SIG-M5 (cell line): ENCODE measurements around the gene HHAT.

Source experiments
- DNase-seq: peaks from one replicate; lab custom pipeline; 2025; lab: John Stamatoyannopoulos, UW

Gene HHAT

DNA sequence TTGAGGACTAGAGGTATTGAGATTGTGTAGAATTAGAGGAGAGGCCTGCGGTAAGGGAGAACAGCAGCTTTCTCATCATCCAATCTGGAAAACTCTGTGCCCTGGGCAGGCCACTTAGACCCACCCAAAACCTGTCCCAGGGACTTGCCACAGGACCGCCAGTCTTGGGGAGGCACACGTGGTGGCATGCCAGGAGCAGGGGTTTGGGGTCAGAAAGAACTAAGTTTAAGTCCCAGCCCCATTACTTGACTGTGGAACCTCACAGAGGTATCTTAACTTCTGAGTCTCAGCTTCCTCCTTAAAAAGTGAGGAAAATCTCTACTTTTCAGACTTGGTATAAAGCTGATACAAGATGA, 356.6 kb downstream of the HHAT start:
- DNase-seq: no peak

DNA sequence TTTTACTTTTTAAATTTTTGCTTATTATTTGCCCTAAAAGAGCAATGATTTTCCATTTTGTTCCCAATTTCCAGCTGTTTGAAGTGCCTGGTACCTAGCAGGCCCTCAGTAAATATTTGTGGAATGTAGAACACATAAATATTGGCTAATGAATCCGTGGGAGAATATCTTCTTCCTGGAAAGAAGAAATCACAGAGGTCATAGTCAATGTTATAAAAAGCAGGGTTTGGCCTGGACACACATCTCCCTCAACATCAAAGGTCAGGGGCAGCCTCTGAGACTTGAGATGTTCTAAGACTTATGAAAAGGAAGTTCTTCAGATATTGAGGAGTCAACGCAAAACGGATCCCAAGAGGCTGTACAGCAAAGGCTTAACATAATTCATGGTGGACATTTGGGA, 358.1 kb downstream of the HHAT start:
- no peak for DNase-seq

DNA sequence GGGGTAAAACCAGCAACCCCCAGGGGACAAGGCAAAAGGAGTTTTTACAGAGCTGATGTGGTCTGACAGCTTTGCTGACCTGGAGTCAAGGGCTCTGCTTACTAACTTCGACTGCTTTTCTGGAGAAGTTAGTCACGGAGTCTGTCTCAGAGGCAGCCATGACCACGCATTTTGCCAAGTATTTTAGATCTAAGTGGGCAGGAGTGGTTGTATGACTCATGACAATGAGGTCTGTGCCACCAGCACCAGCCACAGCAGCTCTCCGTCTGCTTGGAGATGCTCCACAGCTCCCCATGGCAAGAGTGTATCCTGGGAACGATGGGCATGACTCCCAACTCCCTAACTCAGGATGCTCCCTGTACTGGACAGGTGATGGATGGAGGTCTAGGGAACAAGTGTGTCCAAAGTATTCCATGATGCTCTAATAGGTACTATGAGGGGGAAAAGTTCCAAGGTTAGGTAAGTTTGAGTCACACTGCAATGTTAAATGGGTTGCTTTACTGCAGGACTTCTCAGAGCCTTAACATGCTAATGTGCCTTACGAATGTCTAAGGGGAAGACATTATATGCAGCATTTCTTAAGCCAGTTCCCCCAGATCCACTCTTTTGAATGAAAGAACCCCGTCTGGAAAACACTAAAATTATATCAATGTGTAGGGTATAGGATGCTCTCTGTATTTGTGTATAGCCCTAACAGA, 359.0 kb downstream of the HHAT start:
- no peak for DNase-seq

DNA sequence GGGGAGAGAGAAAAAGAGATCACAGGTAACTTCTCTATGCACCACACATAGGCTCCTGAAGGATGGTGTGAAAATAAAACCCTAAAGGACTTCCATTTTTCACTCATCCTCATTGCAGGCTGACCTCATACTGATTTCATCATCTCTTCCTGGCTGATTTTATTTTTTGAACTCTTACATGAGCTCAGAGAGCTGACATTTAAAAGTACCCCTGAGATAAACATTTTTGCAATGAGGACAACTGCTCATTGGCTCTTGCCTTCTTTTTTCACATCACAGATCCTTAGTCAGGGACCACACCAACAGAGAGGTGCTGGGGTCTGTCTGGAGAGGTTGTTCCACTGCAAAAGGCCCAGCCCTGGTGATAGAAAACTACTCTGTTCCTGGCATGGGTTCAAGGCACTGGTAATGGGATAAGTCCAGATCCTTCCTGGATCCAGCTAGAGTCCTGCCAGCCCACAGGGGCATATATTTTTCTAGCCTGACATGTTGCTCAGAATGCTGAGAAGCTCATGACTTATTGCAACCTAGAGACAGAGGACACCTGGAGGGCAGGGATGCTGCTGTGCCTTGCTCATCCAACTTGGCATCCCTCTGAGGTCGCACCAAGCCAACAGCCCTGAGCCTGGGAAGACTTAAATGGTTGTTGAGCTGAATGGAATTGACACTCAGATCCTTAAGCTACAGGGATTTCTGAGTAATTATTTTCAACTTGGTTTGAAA, 360.0 kb downstream of the HHAT start:
- DNase-seq: no peak

DNA sequence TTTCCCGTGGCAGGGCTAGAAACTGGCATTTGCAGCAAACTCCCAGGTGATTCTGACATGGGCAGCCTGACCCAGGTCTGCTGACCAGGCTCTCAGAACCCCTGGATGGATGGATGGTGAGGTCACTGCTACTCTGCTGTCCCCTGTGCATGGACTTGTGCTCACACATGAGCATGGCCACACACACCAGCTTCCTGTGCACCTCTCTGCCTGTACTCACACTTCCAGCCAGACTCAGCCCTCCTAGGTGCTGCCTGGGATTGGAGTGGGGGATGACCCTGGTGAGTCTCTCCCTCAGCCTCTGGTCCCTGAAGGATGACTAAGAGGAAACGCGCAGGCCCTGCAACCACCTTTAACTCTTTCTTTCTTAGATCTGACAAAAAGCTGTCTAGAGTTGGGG, 361.1 kb downstream of the HHAT start:
- no peak for DNase-seq

DNA sequence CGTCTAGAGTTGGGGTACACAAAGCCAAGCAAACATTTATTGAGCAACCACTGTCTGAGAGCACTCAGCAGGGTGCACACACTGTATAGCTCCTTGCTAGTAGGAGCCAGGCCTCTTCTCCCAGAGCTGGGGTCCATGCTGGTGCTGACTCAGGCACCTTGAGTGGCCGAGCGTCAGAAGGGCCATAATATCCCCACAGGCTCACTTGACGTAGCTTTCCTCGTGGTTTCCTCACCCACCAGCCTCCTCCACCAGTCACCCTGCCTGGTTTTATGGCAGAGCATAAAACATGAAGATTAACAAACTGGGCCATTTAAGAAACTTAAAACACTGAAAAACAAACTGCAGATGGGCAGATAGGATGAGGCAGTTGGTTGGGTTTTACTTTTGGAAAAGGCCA, 361.5 kb downstream of the HHAT start:
- no peak for DNase-seq

DNA sequence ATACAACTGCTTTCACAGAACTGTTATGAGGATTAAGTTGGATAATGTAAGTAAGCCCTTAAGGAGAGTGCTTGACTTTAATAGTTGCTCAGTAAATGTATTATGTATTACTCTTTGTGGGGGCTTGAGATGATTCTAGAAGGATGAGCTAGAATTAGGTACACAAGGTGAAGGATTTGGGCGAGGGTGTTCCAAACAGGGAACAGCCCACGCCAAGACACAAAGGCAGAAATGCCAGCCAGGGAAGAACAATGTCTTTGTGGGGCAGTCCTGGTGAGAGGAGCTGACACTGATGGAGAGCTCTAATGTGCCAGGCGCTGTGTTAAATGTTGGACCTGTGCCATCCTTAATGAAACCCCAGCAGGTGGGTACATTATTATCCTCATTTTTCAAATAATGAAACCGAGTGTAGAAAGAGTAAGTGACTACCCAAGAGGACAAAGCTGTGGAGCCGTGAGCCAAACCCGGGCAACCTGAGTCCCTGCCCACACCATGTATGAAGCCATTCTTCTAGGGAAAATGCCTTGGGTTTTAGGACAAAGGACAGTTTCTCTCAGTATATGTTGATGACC, 362.4 kb downstream of the HHAT start:
- no peak for DNase-seq

DNA sequence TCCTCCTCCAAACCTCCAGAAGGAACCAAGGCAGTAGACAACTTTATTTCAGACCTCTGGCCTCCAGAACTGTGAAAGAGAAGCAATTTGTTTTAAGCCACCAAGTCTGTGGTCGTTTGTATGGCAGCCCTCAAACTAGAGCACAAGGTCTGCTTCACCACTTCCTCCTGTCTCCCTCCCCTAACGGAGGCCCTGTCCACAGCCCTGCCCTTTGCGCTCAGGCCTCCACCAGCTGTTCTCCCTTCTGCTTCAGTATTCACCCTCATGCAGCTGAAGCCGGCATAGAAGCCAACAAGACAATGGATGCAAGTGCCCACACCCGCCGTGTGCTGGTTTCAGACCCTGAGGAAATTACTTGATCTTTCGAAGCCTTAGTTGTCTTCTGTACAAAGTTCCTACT, 364.1 kb downstream of the HHAT start:
- no peak for DNase-seq

DNA sequence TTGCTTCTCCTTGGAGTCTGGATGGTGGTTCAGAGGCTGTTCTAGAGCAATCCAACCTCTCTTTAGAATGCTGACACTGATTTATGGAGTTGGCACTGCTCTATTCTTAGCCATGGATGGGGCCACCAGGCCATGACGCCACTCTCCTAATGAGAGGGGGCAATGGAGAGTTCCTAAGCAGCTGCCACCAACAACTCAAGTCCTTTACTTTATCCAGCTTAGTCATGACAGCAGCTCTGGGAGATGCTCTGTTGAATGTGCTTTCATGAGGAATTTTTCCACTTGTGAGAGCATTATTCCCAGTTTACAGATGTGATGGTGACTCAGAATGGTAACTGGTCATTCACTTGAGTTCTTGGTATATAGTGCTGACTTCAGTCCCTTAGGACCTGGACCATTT, 366.3 kb downstream of the HHAT start:
- no peak for DNase-seq

DNA sequence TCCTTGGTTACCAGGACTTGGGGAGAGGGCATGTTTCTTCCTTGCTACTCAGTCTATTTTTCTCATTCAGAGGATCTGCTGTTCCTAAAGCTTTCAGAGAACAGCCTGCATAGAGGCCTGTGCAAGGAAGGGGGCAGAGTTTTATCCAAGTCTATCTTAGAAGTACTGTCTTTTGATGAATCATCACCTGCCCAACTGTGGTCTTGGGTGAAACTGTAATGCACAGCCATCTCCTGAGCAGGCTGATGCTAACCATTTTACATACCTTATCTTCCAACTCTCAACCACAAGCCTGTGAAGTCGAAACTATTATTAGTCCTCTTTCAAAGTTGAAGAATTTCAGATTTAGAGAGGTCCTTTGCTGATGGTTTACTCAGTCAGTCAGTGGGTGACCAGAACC, 368.0 kb downstream of the HHAT start:
- DNase-seq: no peak

DNA sequence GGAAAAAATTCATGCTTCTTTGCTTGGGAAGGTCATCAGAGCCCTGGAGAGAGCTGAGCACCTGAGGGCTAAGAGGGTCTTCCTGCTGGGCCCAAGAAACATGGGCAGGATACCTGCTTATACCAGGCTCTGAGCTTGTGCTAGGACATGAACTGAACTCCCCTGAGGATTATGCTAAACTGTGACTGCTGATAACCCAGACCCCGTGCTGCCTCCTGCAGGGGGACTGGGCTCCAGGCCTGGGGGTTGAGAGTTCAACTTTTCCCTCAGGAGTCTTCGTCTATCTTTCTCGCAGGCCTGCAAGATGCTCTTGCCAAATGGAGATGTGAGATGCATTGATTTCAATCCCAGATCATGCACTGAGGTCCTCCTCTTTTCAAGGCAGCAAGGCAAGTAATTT, 368.5 kb downstream of the HHAT start:
- DNase-seq: no peak

DNA sequence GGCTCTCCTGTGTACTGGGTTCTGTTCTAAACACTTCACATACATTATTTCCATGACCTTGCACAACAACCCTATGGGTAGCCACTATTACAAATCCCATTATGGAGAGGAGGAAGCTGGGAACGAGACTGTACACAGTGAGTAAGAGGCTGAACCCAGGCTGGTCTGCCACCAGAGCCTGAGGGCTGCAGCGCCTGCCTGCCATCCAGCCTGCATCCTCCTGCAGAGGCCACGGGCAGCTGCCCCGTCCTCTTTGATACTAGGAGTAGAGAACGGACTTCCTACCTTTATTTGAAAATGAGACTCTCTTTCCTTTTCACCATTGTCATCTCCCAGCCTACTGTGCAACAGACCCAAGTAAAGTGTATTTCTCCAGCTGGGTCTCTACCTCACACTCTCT, 370.0 kb downstream of the HHAT start:
- DNase-seq: no peak

DNA sequence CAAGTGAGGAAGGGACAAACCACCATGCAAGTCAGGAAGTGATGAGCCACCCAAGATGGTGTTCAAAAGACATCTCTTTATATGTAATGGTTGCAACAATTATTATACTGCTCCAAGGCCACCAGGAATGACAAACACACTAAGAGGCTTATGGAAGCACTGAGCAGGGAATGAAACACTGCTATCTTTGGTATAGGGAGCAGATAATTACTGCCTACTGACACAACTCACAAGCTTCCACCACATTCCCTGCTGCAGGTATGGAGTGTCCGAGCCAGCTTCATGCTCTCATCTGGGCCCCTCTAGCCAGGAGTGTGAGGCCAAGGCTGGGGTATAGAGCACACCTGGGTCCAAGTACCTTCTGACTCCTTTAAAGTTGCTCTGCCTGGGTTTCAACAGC, 371.4 kb downstream of the HHAT start:
- no peak for DNase-seq

DNA sequence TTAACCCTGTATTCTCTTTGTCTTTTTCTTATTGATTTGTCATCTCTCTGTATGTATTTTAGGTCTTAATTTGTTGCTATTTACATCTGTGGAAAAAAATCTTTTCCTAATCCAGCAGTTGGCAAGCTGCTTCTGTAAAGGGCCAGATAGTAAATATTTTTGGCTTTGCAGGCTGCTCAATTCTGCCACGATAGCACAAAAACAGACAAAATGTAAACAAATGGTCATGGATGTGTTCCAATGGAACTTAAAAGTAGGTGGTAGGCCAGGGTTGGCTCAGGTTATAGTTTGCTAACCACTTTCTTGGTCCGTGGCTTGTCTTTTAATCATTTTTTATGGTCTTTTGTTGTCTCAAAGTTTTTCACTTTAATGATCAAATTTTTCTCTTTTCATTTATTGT, 371.8 kb downstream of the HHAT start:
- DNase-seq: no peak

DNA sequence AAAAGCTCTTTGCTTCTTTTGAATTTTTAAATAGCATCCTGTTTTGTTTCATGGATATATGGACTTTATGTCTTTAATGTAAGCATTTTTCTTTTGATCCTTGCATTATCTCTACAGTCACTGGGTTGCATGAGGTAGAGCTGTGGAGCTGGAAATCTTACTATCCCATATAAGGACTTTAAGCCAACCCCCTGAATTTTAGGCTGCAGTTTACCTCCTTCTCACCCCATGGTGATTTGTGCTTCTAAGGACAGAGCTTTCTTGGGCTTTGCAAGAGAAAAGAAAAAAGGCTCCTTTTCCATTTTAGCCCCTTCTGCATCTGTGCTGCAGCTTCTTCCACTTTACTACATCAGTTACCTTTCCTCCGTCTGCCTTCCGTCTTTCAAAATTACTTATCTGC, 373.8 kb downstream of the HHAT start:
- no peak for DNase-seq

DNA sequence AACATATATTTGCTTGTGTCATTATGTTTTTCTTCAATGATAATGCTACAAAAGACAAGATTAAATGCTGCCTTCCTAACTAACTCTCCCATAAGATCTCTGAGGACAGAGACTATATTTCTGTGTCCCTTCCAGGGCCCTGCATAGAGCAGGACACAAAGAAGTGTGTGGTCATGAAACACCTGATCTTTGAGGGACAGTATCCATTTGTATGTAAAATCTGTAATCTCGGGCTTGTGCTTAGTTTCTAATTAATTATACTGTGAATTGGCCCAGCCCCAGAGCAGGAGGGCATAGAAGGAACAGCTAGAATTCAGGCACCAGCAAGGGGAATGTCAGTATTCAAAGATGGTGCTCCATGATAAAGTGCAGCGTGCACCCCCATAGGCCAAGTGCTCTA, 374.9 kb downstream of the HHAT start:
- no peak for DNase-seq

DNA sequence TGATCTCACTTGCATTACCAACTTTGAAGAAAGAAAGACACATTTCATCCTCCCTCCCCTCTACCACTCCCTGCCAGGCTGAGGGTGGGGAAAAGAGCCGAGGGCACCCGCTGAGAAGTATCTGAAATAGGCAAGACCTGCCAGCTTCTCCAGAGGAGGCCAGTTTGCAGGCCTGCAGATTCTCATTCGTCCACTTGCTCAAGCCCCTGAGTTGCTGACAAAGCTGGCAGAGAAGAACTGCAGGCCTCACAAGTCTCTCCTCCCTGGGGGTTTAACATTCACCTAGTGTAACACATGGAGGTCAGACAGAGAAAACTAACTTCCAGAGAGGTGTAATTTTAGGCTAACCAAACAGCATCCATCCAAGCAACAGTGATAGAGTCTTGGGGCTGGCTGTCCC, 376.4 kb downstream of the HHAT start:
- no peak for DNase-seq

DNA sequence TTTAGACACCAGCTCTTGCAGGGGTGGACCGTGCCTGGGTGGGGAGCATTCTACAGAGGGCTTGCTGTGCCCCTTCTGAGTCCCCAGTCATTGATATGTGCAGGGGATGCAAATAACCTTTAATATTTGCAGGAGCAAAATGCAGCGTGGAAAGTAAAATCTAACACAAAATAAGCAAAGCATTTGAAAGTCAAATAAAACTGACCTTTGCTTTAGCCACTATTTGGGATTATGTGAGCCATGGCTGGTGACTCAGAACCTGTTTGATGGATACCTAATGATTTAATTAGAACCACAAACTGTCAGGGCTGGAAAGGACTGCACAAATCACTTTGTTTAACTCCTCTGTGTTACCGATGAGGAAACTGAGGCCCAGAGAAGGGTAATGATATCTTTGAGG, 377.5 kb downstream of the HHAT start:
- no peak for DNase-seq

DNA sequence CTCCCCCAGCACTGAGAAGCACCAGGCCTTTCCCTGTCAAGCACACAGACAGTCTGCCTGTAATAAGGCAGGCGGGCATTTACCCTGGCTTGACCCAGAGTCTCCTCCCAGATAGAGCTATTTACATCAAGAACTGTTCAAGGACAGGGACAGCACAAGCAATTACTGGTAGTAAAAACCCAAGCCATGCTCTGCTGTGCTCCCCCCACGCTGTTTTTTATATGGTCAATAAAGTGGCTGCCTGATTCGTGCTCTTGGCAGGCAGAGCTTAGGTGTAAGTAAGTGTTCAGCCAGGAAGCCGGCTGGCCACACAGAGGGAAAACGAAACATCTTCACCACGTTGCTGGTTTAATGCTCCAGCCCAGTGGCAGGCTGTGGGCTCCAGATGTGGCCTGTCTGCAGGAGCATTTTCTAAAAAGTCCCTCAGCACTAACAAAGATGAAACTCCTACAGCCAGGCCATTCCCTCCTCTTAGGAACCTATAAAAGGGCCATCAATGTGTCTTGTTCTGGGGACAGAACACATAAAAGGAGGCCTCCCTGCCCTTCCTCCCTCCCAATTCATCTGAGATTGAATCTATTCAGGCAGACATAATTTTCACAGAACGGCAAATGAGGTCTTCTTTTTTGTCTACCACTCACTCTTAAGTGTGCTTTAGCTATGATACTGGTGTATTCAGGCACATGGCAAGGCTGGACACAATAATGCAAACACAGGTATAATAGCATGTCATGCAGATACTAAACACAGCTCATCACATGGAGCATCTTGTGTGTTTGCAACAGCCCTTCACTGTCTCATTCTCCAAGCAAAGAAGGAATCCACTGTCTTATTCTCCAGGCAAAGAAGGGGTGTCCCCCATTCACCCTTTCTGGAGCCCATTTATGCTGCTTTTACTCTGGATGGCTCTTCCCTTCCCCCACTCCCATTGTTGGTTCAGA, 378.9 kb downstream of the HHAT start:
- no peak for DNase-seq

DNA sequence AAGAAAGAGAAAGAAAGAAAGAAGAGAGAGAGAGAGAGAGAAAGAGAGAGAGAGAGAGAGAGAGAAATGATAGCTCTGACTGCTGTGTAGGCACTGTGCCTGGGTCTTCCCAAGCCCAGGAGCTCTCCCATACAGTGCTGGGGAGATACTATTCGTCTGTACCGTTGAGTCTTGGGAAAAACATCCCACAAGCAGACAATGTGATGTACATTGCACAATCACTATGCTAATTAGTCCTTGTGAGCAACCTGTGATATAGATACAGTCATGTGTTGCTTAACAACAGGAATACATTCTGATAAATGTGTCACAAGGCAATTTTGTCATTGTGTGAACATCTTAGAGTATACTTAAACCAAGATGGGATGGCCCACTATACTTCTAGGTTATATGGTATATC, 381.0 kb downstream of the HHAT start:
- DNase-seq: no peak

DNA sequence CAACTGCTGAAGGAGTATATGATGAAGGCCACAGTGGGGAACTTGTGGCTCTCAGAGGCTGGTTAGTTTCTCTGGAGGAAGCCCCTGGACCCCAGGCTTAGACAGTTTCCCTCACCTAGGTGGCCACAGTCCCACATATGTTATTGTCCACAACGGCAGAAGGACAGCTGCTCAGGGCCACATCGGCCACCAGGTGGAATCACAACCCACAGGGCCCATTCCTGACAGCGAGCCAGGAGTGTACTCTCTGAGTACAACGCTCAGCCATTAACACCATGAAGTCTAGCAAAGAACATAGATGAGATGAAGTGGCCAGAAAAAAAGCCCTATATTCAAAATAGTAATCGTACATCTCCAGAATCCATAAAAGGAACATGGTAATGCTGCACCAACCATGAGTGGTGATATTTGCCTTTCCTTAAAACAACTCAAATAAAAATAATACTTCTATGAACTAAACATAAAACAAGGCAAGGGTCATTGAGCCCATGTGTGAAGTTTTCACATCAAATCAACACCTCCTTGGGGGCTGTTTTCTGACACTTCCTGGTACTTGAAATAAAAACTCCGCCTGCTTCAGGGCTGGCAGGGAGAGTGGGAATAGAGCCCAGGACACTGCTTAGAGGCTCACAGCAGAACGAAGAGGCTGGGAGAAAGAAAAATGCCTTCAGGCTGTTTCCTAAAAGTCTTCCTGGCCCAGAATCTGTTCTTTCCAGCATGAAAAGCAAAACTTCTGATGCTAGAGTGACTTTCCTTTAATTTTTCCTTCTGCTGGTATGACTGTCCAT, 383.3 kb downstream of the HHAT start:
- DNase-seq: no peak

DNA sequence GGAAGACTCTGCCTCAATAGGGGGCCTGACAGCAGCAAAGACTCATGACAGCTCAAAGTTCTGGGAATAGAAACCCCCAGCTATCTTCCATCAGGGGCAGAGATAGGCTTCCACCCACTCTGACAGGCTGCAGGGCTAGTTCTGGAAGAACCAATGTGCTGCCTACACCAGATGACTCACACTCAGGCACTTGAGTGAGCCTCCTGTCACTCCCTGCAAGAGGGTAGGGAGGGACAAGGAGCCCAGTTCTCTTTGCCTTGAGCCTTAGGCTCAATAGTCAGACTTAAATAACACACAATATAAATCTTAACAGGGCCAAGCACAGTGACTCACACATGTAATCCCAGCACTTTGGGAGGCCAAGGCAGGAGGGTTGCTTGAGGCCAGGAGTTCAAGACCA, 386.4 kb downstream of the HHAT start:
- DNase-seq: no peak
